ENCODE data around the gene CLC.
"Not testable (repeated sequence)": the region's sequence is repeated elsewhere in the genome, so short reads cannot be mapped to it uniquely, and the experiment has no call there.

The CLC gene

DNA sequence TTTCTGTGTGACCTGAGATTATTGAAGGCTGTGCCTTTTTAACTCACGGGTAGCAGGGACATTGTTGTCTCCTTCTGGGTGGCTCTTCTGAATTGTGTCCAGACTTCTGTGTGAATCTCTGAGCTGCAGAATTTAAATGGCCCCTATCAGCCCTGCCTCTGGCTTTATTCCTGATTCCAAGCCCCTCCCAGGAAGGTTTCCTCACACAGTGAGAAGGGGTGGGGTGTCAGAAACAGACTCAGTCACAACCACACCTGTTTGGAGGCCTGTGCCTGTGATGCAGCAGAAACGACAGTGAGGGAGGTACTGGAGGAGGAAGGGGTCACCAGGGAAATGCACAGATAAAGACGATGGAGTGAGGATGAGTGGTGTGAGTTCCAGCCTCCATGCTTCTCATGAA, at the start of gene CLC:
Gene CLC (minus strand): TSS at position 139 of the 400 bp plus-strand sequence. CDS start 77 bp downstream, at position 62.
- DNase-seq (ENCODE audit: low spot score) = no peak

DNA sequence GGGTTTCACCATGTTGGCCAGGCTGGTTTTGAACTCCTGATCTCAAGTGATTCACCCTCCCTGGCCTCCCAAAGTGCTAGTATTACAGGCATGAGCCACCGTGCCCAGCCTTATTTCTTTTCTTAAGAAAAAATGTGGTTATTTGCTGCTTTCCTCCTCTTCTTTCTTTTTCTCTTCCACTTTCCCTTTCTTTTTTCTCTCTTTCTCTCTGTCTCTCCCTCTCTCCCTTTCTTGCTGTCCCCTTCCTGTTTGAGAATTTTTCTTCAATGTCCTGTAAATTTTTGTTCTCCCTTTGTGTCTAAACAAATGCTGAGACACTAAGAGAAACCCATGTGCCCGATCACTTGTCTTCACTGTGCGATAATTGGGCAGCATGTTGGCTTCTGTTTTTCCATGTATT, 43.1 kb upstream of the CLC start:
- no peak for DNase-seq (ENCODE audit: low spot score)

DNA sequence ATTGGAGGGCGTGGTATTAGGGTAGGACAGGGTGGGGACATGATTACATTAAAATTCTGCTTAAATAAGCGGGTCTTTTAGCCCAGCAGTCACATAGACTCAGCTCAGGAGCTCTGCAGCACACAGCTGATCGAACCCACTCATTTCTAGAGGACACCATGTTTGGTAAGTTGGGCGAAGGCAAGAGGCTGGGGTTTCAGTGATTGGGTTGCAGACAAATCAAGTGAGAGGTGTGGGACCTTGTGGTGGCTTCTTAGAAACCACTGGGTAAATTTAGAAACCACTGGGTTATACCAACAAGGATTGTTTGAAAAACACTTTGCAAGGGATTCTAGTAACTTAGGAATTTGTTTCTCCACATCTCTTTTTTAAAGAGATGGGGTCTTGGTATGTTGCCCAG, 40.9 kb upstream of the CLC start, which contains the start of gene LEUTX:
Gene LEUTX (plus strand): TSS at position 92 of the 400 bp plus-strand sequence. CDS start 67 bp downstream, at position 159.
- DNase-seq (ENCODE audit: low spot score) = no peak

DNA sequence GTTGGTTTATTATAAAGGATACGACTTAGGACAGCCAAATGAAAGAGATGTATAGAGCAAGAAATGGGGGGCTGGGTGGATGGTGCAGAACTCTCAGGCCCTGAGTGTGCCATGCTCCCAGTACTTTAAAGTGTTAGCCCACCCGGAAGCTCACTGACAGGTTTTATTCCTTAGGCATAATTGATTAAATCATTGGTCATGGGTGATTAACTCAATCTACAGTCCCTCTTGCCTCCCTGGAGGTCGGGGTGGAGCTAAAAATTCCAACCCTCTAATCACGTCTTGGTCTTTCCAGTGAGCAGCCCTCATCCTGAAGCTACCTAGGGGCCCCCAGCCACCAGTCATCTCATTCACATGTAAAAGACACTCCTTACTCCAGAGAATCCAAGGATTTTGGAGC, 31.0 kb upstream of the CLC start:
- no peak for DNase-seq (ENCODE audit: low spot score)

DNA sequence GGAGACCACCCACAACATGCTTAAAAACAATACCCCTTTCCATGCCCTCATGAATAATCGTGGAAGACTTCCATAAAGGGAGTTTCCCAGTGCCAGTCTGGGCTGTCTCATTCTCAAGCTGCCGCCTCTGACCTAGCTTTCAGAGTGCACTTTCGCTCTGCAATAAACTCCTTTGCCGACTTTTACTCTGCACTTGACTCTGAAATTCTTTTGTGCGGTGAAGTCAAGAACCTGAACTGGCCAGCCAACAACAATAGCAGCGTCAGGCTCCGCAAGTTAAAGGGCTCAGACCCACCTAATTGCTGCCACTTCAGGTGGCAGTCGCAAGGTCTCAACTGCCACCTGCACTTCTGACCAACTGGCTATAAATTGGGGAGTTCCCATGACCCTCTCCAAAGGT, 30.5 kb upstream of the CLC start:
- DNase-seq (ENCODE audit: low spot score) = no peak

DNA sequence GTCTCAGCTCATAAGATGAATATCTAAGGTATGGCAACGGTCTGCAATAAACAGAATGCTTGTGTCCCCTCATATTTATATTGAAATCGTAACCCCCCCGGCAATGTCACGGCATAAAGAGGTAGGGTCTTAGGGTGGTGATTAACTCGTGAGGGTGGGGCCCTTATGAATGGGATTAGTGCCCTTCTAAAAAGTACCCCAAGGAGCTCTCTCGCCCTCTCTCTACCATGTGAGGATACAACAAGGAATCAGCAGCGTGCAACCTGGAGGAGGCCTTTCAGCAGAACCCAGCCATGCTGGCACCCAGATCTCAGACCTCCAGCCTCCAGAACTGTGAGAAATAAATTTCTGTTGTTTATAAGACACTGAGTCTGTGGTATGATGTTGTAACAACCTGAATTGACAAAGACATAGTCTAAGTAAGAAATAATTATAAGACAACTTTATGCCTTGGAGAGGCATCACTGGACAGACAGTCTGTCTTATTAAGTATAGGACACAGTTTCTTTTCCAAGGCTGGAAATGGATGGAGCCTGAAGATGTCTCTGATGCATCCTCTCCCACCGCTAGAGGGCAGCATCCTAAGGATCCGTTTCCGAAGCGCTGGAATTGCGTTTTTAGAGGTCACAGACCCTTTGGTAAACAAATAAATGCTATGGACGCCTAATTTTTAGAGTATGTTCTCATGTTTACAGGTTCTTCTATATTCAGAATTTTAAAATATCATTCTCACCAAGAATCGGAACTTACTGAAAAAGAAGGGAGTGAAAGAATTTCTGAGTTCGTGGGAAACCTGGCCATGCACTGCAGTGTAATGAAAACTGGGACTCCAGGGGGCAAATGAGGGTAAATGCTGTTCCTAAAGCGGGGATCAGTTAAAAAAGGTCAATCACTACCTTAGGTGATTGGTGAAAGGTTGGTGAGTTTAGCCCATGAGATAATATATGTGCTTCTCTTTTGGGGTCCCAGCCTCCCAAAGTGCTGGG, 27.6 kb upstream of the CLC start:
- peak; percentile 20 for DNase-seq (ENCODE audit: low spot score)

DNA sequence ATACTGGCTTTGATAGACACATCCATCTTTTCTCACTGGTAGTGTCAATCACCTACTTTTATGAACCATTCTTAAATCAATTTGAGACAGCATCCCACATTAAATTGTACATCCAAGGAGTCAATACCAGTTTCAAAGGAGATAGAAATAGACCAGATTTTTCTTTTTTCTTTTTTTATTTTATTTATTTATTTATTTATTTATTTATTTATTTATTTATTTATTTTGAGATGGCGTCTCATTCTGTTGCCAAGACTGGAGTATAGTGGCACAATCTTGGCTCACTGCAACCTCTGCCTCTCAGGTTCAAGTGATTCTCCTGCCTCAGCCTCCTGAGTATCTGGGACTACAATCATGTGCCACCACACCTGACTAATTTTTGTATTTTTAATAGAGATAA, 24.0 kb upstream of the CLC start:
- not testable (repeated sequence) for DNase-seq (ENCODE audit: low spot score)

DNA sequence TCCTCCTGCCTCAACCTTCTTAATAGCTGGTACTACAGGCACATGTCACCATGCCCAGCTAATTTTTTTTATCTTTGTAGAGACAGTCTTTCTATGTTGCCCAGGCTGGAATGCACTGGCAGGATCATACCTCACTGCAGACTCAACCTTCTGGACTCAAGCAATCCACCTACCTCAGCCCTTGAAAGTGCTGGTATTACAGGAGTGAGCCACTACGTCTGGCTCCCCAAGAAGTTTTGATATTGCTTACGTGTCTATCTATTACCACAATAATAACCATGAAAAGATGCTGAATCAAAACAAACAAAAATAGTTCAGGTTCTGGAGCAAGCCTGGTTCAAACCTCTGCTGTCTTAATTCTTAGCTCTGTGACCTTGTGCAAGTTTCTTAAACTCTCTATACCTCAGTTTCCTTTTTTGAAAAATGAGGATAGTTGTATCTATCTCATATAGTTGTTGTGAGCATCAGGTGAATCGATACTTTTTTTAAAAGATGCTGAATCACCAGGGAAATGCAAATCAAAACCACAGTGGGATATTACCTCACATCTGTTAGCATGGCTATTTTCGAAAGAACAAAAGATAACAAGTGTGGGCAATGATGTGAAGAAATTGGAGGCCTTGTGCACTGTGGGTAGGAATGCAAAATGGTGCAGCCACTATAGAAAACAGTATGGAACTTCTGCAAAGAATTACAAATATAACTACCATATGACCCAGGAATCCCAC, 21.8 kb upstream of the CLC start:
- no peak for DNase-seq (ENCODE audit: low spot score)

DNA sequence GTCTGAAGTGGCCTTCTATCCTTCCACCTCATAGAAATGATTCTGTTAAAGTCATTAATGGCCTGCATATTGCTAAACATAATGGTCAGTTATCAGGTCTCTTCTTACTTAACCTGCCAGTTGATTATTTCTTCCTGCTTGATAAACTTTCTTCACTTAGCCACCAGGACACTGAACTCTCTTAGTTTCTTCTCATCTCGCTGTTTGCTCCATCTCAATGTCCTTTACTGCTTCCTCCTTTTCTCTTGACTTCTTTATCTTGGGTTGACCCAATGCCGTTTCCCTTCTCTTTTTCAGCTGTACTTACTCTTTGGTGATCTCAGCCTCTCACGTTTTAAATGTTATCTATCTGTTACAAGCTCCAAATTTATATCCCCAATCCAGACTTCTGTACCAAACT, 17.1 kb upstream of the CLC start:
- no peak for DNase-seq (ENCODE audit: low spot score)

DNA sequence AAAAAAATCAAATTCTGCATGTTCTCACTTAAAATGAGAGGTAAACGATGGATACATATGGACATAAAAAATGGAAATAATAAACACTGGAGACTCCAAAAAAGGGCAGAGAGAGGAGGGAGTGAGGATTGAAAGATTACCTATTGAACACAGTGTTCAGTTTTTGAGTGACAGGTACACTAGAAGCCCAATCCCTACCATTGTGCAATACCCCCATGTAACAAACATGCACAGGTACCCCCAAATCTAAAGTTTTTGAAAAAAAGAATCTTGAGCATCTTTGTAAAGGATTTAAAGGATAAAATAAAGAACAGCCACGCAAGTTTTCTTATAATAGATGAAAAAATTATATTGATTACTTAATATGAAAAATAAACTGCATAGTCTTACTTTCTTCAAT, 16.7 kb upstream of the CLC start:
- DNase-seq (ENCODE audit: low spot score) = no peak

DNA sequence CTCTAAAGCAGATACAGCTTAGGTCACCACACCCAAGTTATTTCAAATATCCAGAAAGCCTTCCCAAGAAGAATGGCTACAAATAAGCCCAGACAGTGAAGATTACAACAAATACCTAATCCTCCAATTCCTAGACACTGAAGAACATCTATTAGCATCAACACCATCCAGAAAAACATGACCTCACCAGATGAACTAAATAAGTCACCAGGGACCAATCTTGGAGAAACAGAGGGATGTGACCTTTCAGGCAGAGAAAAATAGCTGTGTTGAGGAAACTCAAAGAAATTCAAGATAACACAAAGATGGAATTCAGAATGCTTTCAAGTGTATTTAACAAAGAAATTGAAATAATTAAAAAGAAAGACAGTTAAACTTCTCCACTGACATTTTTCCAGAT, 15.0 kb upstream of the CLC start:
- no peak for DNase-seq (ENCODE audit: low spot score)

DNA sequence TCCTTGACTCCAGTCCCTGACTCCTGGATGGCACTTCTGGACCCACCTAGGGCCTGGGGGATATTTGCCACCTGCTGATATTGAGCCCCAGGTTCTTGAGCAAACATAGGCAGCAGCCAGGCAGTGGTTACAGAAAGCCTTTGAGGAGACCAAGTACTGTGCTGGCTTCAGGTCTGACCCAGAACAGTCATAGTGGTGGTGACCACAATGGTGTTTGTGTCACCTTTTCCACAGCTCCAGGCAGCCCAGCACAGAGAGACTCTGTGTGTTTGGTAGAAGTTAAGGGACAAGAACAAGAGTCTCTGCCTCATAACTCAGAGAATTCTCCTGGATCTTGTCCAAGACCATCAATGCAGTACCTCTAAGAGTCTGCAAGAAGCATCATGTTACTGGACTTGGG, 14.6 kb upstream of the CLC start:
- DNase-seq (ENCODE audit: low spot score) = no peak

DNA sequence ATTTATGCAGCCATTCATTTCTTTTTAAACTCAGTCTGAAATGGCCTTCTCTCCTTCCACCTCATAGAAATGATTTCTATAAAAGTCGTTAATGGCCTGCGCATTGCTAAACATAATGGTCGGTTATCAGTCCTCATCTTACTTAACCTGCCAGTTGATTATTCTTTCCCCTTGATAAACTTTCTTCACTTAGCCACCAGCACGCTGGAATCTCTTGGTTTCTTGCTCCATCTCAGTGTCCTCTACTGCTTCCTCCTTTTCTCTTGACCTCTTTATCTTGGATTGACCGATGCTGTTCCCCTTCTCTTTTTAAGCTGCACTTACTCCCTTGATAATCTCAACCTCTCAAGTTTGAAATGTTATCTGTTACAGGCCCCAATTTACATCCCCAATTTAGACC, 12.2 kb upstream of the CLC start:
- DNase-seq (ENCODE audit: low spot score) = no peak

DNA sequence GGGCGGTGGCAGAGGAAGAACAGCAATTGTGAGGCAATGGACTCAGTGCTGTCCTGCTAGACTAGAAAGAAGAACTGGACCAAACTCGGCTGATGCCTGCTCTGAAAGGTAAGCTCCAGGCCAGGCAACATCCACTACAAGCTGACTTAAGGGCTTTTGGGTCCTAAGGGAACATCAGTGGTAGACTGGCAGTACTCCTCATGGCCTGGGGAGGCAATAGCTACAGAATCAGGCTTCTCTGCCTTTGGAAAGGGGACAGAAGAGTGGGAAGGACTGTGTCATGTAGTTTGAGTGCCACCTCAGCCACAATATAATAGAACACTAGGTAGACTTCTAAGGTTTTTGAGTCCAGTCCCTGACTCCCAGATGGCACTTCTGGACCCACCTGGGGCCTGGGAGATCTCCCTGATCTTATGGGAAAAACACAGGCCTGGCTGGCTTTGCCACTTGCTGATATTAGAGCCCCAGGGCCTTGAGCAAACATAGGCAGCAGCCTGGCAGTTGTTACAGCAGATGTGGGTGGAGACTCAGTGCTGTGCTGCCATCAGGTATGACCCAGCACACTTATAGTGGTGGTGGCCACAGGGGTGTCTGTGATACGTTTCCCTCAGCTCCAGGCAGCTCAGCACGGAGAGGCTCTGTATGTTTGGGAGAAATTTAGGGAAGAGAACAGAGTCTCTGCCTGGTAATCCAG, 9.2 kb upstream of the CLC start:
- no peak for DNase-seq (ENCODE audit: low spot score)

DNA sequence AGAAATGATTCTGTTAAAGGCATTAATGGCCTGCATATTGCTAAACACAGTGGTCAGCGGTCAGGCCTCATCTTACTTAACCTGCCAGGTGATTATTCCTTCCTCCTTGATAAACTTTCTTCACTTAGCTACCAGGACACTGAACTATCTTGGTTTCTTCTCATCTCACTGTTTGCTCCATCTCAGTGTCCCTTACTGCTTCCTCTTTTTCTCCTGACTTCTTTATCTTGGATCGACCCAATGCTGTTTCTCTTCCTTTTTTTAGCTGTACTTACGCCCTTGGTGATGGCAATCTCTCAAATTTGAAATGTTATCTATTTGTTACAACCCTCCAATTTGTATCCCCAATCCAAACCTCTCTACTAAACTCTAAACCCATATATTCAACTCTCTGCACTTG, 7.8 kb upstream of the CLC start:
- DNase-seq (ENCODE audit: low spot score) = no peak

DNA sequence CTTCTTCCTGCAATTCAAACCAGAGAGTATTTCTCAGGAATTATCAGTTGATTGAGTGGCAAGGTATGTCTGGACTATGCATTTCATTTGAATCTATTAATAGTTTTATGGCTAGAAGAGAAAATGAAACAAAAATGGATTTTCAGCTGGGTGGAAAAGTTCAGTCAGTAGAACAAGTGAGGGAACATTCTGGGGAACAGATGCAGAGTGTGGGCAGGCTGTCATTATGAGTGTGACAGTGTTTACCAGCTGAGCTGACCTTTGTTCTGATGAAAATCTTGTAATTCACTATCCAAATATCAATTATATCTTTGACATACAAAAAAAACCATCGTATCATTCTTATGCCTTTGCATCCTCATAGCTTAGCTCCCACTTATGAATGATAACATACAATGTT, 2.6 kb upstream of the CLC start:
- DNase-seq (ENCODE audit: low spot score) = no peak

DNA sequence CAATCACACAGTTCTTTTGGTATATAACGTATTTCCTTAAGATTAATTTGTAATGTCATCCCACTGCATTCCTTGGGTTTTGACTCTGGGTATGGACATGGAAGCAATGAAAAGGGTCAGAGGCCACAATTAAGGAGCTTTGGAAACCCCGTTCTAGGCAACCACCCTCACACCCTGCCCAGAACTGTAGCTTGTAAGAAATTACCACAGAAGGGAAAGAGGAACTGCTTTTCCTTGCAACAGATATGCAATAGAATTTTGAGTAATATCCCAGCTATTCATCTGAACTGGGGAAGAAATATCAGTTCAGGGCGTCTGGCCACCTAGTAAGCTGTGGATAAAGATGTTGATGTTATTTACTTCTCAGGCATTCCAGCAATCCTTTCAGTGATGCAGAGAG, 985 bp upstream of the CLC start:
- DNase-seq (ENCODE audit: low spot score) = no peak

DNA sequence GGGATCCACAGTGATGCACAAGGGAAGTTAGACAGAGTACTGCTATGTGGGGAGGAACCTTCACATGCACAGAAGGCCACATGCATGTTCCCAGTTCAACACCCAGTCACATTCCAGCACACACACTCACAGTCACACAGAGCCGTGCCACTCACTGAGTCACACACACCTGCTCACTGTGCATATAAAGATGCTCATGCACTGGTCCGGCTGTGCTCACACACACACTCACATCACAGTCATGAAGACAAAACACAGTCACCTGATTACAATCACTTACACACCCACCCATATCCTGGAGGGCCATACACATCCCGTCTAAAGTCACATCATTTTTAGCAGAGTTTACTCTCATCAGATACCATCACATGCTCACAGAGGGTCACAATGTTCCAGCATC, 478 bp downstream of the CLC start:
- DNase-seq (ENCODE audit: low spot score) = no peak

DNA sequence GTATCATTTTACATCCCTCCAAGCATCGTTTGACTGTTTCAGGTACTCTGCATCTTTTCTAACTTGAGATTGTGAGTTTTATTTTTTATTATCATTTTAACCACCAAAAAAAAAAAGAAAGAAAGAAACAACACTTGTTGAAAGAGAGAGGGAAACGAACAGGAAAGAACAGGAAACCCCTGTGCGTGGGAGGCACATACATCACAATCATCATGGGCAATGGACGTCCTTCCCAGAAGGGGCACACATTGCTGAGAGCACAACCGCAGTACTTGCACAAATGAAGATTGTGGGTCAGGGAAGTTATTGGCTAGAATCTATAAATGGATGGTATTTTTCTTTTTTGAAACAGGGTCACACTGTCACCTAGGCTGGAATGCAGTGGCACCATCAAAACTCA, 1.7 kb downstream of the CLC start:
- no peak for DNase-seq (ENCODE audit: low spot score)

DNA sequence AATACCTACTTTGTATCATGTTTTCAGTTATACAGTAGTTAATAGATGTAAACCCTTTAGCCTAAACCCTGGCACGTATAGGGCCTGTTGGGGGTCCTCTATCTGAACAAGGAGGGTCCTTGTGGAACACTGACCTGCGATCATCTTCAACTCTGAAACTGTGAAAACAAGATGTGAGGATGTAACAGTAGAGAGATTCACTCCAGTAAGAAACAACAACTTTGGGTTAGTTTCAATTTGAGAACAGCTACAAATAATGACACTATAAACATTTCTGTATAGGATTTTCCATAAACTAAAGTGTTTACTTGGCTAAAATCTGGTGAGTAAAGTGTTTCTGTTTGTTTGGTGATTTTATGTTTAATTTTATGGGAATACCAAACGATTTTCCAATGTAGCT, 2.1 kb downstream of the CLC start:
- no peak for DNase-seq (ENCODE audit: low spot score)

DNA sequence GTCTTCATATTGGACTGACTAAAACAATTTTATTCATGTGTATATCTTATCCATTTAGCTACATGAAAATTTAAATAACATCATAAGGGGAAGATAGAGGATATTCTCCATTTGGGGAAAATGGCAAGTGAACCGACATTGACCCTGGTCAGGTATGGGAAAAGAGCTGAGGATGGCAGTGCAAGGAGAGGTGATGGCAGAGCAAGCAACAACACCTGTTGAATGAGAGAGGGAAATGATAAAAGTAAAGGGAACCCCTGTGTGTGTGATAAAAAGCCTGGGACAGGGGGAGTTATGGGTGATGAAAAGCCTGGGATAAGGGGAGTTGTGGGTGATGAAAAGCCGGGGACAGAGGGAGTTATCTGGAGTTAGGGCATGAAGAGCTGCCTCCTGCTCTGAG, 4.0 kb downstream of the CLC start:
- DNase-seq (ENCODE audit: low spot score) = no peak

DNA sequence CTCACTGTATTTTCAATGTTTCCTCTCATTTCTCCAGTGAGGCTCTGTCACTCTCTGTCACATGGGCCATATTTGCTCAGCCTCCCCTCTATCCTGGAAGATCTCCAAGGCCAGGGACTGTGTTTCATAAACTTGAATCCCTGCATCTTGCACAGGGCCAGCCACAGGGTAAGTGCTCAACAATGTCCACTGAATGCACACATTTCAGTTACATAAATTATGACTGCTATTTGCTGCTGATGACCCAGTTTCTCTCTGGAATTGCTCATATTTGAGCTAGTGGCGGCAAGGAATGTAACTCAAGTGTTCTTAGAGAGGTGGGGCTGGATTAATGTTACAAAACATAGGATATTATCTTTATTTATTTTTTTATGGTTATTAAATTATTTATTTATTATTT, 6.1 kb downstream of the CLC start:
- no peak for DNase-seq (ENCODE audit: low spot score)

DNA sequence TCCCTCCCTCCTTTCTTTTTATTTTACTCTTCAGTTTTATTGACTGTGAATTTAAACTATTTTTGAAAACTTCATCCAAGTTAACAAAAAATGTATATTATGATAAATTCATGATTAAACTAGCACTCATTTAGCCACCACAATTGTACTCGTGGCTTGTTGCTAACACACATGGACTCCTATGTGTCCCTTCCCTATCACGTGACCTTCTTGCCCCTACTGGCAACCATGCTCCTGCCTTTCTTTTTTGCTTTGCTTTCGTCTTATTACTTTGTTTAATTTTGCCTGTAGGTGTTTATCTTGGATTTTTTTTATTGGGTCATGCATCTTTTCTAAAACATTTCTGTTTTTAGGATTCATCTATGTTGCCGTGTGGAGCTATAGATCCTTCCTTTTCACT, 8.2 kb downstream of the CLC start:
- no peak for DNase-seq (ENCODE audit: low spot score)
